Coronary artery (tissue), 2 donors: ENCODE measurements around the gene DUSP15.

Experiments used
- DNase-seq: peaks from one replicate; pipeline ENCODE4 v3.0.0-alpha.2; 2017; ENCODE audit warnings: low spot score
- H3K27ac ChIP-seq, 2 donors: fragments of 200-600 bp; sonication (generic); one replicate each; pipeline ENCODE4 v1.5.1; 2016 to 2019
- H3K4me3 ChIP-seq: fragments of 200-600 bp; sonication (generic); 2 replicates; pipeline ENCODE4 v1.5.1; 2016; ENCODE audit warnings: mild to moderate bottlenecking, moderate library complexity
- CTCF ChIP-seq: fragments of 200-600 bp; sonication (generic); IDR thresholded peaks from one replicate; pipeline ENCODE4 v1.5.1; 2019; ENCODE audit warnings: antibody characterized with exemption

The DUSP15 gene

GRCh38 chr20:31813611-31814010 is 56.7 kb downstream of the DUSP15 start:
- H3K4me3 ChIP-seq = no peak overlapping the region
- DNase-seq = peak; percentile 40
- peak overlapping the region; percentile 79 to 96 for H3K27ac ChIP-seq
- TF ChIP-seq CTCF = no peak

GRCh38 chr20:31811796-31812728 is 58.3 kb downstream of the DUSP15 start:
- no peak for TF ChIP-seq CTCF
- Histone ChIP-seq H3K27ac (peak overlapping the region; percentile 85 to 96), H3K4me3 (peak overlapping the region; percentile 43)
- DNase-seq = peak; percentile 78

GRCh38 chr20:31811198-31811597 is 59.1 kb downstream of the DUSP15 start:
- H3K27ac ChIP-seq = peak overlapping the region; percentile 85 to 96
- no peak overlapping the region for H3K4me3 ChIP-seq
- TF ChIP-seq CTCF = no peak
- peak; percentile 61 for DNase-seq
